HG03139 (cell line): ENCODE results near the gene INTS3.

ENCODE experiments used
- ATAC-seq: cut with Tn5 transposase; IDR thresholded peaks from one replicate; pipeline ENCODE4 v1.9.1; 2021; ENCODE audit not compliant: unreplicated experiment

Gene INTS3

GRCh38 chr1:153727463-153728304 lies at the start of gene INTS3:
INTS3 (plus strand) TSS chr1:153728050; CDS start chr1:153728635, 585 bp downstream.
- peak; percentile 96 for ATAC-seq

DNA sequence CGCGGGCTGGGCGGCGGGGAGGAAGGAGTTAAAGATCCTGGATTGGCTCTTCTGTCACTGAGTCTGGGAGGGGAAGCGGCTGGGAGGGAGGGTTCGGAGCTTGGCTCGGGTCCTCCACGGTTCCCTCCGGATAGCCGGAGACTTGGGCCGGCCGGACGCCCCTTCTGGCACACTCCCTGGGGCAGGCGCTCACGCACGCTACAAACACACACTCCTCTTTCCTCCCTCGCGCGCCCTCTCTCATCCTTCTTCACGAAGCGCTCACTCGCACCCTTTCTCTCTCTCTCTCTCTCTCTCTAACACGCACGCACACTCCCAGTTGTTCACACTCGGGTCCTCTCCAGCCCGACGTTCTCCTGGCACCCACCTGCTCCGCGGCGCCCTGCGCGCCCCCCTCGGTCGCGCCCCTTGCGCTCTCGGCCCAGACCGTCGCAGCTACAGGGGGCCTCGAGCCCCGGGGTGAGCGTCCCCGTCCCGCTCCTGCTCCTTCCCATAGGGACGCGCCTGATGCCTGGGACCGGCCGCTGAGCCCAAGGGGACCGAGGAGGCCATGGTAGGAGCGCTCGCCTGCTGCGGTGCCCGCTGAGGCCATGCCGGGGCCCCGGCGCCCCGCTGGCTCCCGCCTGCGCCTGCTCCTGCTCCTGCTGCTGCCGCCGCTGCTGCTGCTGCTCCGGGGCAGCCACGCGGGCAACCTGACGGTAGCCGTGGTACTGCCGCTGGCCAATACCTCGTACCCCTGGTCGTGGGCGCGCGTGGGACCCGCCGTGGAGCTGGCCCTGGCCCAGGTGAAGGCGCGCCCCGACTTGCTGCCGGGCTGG lies 49.1 kb upstream of the INTS3 start, which contains the start of gene NPR1:
NPR1 (plus strand) TSS at position 170 of the 818 bp plus-strand sequence; CDS start at position 591, 421 bp downstream.
- no peak for ATAC-seq

DNA sequence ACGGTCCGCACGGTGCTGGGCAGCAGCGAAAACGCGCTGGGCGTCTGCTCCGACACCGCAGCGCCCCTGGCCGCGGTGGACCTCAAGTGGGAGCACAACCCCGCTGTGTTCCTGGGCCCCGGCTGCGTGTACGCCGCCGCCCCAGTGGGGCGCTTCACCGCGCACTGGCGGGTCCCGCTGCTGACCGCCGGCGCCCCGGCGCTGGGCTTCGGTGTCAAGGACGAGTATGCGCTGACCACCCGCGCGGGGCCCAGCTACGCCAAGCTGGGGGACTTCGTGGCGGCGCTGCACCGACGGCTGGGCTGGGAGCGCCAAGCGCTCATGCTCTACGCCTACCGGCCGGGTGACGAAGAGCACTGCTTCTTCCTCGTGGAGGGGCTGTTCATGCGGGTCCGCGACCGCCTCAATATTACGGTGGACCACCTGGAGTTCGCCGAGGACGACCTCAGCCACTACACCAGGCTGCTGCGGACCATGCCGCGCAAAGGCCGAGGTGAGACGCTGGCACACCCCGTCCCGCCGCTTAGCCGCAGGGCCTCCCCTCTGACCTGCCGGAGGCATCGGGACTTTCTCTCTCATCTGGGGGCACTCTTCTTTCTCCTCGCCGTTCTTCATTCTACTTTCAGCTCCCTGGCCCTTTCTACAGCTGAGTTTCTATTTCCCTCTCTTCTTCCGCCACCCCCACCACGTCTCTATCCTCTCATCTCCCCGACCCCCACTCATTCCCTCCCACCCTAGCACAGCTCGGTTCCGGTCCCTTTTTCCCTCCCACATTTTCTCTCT lies 48.3 kb upstream of the INTS3 start:
- ATAC-seq, result no peak

DNA sequence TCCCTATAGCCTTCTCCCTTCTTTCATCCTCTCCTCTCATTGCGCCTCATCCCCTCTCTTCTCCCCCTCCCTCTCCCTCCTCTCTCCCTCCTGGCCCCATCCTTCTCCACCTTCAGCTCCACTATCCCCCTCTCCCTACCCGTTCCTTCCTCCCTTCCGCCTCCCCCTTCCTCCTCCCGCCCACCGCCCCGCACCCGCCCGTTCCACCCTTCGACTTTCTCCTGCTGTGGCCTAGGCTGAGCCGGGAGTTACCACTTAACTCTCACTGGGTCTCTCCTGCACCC lies 47.8 kb upstream of the INTS3 start:
- no peak for ATAC-seq

DNA sequence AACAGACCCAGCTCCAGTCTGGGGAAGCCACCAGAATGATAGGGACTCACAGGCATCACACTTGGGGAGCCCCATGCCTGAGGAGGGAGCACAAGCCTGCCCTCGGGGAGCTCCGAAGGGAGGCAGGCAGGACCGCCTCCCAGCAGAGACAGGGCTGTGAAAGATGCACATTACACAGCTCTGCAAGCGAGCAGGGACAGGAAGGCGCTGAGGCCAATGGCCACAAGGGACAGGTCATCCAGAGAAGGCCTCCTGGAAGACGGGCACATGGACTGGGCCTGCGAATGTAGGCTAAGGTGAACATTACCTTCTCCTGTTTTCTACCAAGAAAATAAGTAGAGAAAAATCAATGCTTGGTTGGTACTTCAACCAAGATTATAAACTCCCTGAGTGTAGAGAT lies 45.1 kb upstream of the INTS3 start:
- ATAC-seq, result no peak

GRCh38 chr1:153683854-153684253 lies 44.0 kb upstream of the INTS3 start:
- ATAC-seq, result no peak

- no peak for ATAC-seq
Observed at GRCh38 chr1:153684892-153685291, 43.0 kb upstream of the INTS3 start.

- no peak for ATAC-seq
Observed at GRCh38 chr1:153685544-153686340, 42.1 kb upstream of the INTS3 start.

DNA sequence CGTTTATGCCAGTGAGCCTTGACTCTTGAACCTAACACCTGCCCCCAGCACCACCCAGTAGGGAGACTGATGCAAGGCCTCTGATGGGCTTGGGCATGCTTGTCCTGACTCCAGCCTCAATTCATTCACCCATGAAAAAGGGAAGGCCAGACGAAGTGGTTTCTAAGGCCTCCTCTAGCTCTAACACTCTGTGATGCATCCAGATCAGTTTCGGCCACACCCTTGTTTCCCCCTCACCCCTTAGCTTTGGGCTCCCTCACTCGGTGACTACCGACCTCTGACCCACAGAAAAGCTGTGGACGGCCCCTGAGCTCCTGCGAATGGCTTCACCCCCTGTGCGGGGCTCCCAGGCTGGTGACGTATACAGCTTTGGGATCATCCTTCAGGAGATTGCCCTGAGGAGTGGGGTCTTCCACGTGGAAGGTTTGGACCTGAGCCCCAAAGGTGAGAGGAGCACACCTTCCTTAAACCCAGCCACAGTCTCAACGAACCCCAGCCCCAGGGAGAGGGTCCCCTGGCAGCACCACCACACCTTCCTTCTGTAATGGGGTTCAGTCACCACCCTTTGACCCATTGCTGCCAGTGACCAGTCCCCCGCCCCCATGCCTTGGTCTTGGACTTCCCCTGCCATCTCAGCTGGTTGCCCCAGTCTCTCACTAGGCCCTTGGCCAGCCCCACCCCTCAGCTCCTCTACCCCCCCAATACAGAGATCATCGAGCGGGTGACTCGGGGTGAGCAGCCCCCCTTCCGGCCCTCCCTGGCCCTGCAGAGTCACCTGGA lies 40.3 kb upstream of the INTS3 start:
- ATAC-seq, result no peak

DNA sequence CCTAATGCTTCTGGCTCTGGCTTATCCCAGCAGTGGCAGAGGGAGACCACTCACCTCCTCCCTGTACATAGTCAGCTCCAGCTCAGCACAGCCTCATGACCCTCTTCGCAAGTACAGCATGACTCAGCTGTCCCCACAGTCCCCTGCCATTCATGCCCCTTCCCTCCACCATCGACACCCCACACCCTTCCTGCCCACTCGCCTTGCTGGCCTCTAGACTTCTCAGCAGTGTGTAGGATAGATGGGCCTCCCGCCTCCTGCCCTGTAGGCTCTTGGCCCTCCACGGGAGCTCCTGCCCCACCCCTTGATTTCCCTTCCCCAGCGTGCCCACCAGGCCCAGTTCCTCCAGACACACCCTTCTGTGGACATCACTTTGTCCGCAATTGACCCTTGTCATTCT lies 39.6 kb upstream of the INTS3 start:
- no peak for ATAC-seq

- ATAC-seq, result no peak
Observed at GRCh38 chr1:153688736-153689328, 39.0 kb upstream of the INTS3 start.

DNA sequence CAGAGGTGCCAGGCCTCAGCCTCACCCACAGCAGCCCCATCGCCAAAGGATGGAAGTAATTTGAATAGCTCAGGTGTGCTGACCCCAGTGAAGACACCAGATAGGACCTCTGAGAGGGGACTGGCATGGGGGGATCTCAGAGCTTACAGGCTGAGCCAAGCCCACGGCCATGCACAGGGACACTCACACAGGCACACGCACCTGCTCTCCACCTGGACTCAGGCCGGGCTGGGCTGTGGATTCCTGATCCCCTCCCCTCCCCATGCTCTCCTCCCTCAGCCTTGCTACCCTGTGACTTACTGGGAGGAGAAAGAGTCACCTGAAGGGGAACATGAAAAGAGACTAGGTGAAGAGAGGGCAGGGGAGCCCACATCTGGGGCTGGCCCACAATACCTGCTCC lies 34.4 kb upstream of the INTS3 start:
- no peak for ATAC-seq

DNA sequence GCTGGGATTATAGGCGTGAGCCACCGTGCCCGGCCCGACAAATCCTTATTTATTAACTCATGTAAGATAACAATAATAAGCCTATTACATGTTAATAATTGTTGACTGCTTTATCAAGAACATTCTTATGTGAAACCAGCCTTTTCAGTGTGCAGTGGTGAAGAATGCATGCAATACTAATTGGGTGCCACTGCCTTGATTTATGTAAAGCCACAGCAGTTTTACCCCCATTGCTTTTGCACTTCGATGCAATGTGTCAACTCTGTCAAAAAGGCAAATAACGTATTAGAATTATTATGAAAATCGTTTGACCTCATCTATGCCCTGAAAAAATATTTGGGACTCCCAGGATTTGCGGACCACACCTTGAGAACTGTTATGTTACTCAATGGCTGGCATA lies 31.1 kb upstream of the INTS3 start:
- no peak for ATAC-seq

DNA sequence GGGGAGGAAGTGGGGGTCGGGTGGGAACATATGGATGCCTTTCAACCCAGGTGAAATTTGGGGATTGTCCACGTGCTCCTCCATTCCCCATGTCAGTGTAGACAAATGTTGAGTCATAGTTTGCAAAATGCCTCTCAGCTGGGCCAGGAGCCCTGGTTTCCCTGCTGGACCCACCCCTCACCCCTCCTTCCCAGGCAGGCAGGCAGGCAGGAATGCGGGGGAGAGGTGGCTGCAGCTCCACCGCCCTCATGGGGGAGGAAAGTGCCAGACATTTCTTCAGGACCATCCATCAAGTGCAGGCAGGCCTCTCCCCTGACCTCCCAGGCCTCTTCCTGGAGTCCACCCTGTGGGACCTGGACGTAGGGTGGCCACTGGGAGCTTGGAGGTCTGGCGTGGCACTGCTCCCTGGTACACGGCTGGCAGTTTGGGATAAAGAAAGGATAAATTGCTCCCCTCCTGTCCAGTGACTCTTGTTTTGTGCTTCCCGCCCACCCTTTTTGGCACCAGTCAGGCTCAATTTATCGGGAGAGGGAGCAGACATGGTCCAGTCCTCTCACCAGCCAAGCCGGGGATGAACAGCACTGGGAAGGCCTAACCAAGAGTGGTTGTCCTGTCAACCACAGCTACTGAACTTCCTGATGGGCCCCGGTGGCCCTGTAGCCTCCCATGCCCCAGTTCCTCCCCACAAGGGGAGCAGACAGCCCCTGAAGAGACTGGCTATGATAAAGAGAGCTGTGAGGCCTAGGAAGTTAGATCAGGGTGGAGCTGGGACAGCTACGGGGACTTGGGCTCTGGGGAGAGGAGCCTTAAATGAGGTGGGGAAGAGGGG lies 30.4 kb upstream of the INTS3 start:
- no peak for ATAC-seq

DNA sequence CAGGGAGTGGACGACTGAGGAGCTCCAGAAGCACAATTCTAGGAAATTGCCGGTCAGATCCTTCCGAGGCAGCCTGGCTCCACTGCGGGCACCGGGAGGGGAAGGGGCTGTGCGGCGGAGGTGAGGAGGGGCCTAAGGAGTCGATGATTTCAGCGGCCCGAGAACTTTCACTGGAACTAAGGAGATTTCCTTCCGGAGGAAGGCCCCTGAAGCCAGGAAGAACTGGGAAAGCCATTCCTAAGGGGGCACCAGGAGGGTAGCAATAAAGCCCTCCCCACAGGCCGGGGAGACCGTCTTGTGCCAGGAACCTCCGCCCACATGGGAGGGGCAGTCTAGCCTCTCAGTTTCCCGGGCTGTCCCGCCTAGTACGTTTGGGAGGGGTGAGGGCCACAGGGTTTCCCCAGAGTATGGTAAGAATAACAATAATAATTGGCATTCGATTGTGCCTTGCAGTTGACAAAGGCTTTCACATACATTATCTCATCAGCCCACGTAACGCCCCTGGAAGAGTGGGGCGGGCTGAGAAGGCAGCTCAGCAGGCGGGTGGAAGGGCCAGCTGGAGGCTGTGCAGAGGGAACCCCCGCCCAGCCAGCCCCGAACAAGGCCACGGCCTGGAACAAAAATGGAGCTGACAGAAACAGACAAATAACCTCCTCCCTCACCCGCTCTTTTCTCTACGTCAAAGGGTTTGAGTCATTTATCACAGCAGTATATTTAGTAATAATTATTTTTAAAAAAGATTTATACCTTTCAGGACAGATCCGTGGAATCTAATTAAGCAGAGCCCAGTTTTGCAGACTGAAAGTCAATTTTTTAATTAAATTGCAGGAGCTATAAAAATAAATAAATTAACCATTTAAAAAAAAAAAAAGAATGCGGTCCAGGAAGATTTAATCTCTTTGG lies 29.6 kb upstream of the INTS3 start:
- no peak for ATAC-seq

- no peak for ATAC-seq
Observed at GRCh38 chr1:153698923-153699714, 28.7 kb upstream of the INTS3 start.

DNA sequence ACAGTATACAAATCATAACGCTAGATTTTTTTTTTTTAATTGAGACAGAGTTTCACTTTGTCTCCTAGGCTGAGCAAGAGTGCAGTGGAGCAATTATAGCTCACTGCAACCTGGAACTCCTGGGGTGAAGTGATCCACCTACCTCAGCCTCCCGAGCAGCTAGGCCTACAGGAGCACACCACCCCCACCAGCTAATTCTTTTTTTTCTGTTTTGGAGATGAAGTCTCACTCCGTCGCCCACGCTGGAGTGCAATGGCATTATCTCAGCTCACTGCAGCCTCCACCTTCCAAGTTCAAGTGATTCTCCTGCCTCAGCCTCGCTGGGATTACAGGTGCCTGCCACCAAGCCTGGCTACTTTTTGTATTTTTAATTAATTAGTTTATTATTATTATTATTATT lies 28.1 kb upstream of the INTS3 start:
- ATAC-seq, result no peak
